Measurements from ENCODE around the gene TDRD9. TPM values are rescaled to one million over a fixed set of nuclear protein-coding genes. Genes with fewer than 3 reads are reported as not detected.

Gene TDRD9
- total RNA-seq, 1 experiment from 2014 or later: not detected

GRCh38 chr14:104101651-104102281, 173.5 kb downstream of the TDRD9 start:
- DNase-seq (ENCODE audit: low read depth): no peak

Small RNAs within 50 kb of the gene (small RNA-seq; reads per million reads assigned to genes)
- gene RN7SL634P: not detected

Other genes with a start within 250 kb of the TDRD9 start
- 70.5 and 77.9 TPM in 2 replicates for gene XRCC3, start 213.0 kb upstream of the TDRD9 start, total RNA-seq (2014; rRNA removed; shearing (Covaris generic))
- gene ZFYVE21, start 212.6 kb upstream of the TDRD9 start, total RNA-seq (2014; rRNA removed; shearing (Covaris generic)): 30.0 and 45.3 TPM in 2 replicates
- gene PPP1R13B, start 80.9 kb upstream of the TDRD9 start, total RNA-seq (2014; rRNA removed; shearing (Covaris generic)): 6.6 and 12.2 TPM in 2 replicates
- gene RD3L, start 14.1 kb downstream of the TDRD9 start, total RNA-seq (2014; rRNA removed; shearing (Covaris generic)): not detected in 2 replicates
- not detected in 2 replicates for gene ASPG, start 157.2 kb downstream of the TDRD9 start, total RNA-seq (2014; rRNA removed; shearing (Covaris generic))
- gene KIF26A, start 210.1 kb downstream of the TDRD9 start, total RNA-seq (2014; rRNA removed; shearing (Covaris generic)): 0.90 and 1.4 TPM in 2 replicates